Cerebellar nuclear complex (tissue), 1 donor: ENCODE results near the gene USP32.

Experiments used
- DNase-seq, 2 experiments: peaks; one replicate each; lab custom pipeline; 2025; lab: John Stamatoyannopoulos, UW

Gene USP32

GRCh38 chr17:60297760-60298401, 94.1 kb downstream of the USP32 start:
- DNase-seq, result no peak

DNA sequence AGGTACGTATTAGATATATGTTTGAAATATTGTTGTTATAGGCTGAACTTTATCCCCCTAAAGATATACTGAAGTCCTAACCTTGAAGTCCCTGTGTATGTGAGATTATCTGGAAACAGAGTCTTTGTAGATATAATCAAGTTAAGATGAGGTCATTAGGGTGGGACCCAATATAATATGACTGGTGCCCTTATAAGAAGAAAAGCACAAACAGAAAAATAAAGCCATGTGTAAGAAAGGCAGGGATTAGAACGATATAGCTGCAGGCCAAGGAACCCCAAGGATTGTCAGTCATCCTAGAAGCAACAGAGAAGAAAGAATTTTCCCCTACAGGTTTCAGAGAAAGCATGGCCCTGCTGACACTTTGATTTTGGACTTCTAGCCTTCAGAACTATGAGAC, 95.8 kb downstream of the USP32 start:
- no peak for DNase-seq

DNA sequence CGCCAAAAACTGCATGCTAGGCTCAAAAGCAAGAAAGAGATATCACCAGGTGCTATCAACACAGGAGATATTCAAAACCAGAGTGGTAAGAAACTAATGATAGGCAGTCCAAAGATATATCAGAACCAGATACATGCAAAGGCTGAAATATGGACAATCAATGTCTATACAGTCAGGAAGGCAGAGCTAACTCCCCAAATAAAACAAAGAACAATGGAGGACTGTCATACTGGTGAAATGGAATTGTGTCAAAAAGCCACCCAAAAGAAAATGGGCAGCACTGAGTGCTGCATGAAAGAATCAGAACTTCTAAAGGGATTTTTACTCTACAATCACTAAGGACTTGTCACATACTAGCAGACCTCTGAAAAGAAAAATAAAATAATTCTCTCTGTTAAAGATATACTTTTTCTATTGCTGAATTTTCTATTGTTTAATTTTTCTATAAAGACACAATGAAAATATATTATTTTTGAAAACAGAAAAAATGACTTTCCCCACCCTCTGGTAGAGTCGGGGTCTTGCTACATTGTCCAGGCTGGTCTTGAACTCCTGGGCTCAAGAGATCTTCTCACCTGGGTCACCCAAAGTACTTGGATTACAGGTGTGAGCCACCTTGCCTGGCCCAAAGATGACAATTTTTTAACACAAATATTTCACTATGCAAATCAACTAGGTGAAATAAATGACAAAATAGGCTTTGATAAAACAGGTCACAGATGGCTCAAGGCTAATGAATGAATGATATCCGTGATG, 98.2 kb downstream of the USP32 start:
- no peak for DNase-seq

DNA sequence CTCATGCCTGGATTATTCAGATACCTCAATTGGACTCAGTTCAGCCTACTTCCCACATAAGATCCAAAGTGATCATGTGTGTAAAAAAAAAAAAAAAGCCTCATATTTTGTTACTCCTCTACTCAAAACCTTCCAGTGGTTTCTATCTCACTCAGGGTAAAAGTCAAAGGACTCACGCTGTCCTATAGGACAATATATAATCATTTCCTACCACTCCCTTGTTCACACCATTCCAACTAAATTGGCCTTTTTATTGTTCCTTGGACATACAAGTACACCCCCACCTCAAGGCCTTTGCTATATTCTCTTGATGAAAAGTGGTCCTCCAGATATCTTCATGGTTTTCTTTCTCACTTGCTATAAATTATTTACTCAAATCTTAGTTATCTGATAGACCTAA, 99.2 kb downstream of the USP32 start:
- DNase-seq, result no peak

DNA sequence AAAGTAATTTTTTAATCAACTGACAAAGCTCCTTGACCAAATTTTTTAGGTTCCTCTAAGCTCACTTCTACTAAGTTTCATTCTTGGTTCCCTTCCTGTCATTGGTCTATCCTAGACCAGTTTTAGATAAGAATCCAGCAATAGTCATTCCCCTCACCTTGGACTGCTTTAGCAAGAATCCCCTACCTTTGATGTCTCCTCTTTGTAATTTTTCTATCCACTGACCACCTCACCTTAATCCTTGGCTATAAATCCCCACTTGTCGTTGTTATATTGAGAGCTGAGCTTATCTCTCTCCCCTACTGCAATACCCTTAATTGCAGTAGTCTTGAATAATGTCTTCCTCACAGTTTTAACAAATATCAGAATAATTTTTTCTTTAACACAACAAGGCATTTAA, 107.2 kb downstream of the USP32 start:
- DNase-seq, result no peak

DNA sequence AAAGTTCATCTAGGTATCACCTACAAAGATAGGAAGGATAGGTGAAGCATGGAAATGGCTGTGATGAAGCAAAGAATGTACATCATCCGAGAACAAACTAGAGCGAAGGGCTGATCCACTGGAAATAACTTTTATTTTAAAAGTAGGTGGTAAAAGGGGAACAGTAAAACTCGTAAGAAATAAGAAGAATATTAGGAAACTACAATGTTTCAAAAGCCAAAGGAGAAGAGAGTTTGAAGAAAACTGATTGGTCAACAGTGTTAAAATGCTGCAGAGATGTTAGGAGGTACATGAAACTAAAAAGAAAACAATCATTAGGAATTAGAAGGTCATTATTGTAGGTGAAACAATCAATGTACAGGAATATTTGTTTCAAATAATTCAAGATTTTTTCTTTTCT, 108.1 kb downstream of the USP32 start:
- DNase-seq, result no peak

DNA sequence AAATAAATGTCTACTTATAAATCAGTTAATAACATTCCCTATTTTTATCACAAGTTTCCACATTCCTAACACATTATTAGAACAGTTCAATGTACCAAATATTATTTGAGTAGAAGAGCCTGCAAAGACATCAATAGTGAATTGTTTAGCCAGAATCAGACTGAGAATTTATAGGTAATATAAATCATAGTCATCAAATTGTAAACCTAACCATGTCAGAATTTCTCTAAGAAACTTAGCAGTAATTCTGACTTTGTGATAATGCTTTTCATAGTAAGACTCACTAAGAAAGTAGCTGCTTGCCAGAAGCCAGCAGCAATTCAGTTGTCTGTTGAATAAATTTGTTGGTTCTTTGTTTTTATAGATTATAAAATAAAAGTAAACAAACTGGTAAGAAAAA, 111.3 kb downstream of the USP32 start:
- no peak for DNase-seq

- DNase-seq, result no peak
Observed at GRCh38 chr17:60278237-60278636, 113.7 kb downstream of the USP32 start.

DNA sequence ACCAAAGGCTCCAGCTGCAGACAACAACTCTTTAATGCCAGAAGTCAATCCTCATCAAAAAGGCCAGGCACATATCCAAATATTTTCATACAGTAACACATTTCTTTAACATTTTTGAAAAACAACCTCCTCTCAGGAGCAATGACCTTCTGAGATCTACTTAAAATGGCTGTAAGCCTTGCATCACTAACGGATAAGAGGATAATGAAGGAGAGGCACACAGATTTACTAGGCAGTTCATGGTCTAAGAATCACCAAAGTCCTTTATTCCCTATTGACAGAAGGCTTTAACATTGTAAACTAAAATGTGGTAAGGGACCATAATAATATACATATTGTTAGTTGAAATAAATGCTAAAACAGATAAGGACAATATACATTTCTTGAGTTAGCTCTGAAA, 114.7 kb downstream of the USP32 start:
- no peak for DNase-seq

- DNase-seq, result no peak
Observed at GRCh38 chr17:60269417-60269816, 122.5 kb downstream of the USP32 start.

DNA sequence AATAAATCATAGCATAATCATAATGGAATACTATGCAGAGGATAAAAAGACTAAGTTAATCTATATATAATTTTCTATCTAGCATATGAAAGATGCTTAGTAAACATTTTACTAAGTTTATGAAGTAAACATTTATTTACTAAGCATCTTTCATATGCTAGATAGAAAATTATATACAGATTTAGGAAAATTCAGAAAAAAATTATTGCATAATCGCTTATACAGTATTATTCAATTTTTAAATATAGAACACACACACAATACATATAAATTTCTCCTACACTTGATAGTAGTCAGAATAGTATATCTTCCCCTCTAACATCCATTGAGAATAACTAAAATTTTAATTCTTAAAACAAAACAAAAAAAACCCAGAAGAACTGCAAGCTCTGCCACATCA, 131.4 kb downstream of the USP32 start:
- no peak for DNase-seq

DNA sequence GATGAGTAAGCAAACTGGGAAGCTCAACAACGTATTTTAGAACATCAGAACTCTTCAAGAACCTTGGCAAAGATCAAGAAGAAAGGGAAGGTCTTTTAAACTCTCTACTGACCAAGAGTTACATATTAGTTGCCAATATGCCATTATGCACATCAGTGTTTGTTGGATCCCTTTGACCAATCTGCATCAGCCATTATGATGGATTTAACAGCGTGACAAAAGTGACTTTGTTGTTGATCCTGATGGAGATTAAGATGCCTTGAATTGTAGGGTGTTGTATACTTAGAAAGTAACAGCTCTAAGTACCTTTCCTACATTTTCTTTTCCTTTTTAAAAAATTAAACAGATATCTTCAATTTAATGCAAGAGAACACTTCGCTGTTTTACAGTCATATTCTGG, 133.6 kb downstream of the USP32 start:
- no peak for DNase-seq

- no peak for DNase-seq
Observed at GRCh38 chr17:60256174-60256573, 135.8 kb downstream of the USP32 start.

GRCh38 chr17:60253048-60253447, 138.9 kb downstream of the USP32 start:
- DNase-seq, result no peak

- DNase-seq, result no peak
Observed at GRCh38 chr17:60252459-60252858, 139.5 kb downstream of the USP32 start.

DNA sequence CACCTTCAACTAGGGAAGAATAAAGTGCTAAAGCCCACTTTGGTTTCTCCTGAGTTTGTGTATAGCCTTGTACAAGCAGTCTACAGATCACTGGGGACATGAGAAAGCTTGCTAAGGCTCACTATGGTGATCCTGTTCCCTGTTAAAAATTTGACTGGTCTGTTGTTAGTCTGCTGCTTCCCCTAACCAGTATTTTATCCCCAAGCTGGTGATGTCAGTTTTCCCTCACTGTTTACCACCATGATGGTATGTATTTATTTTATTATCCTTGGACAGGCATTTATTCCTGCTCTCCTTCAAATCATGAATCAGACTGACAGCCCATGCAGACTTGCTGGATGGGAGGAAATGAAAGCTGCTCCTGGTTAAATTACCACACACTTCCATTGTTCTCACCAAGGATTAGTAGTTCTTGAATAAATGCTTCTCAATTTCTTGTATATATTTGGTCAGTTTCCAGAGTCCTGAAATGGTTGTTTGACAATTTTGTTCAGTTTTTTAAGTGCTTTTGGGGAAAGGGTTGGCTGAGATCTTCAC, 142.6 kb downstream of the USP32 start:
- no peak for DNase-seq

- DNase-seq, result no peak
Observed at GRCh38 chr17:60248618-60249289, 143.2 kb downstream of the USP32 start.

DNA sequence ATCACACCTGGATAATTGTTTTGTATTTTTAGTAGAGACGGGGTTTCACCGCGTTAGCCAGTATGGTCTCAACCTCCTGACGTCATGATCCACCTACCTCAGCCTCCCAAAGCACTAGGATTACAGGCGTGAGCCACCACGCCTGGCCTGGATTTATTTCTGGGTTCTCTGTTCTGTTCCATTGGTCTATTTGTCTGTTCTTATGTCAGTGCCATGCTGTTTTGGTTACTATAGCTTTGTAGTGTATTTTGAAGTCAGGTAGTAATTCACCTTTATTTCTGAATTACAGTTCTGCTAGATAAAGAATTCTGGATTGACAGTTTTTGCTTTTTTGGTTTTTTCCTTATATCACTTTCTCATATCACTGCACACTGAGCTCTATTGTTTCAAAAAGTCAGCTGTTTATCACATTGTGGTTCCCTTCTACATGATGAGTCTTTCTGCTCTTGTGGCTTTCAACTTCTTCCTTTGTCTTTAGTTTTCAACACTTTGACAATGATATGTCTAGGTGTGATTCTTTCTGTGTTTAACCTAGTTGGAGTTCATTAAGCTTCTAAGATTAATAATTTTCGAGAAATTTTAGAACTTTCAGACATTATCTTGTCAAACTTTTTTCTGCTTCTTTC, 144.0 kb downstream of the USP32 start:
- no peak for DNase-seq

GRCh38 chr17:60244656-60245055, 147.3 kb downstream of the USP32 start:
- DNase-seq, result no peak

DNA sequence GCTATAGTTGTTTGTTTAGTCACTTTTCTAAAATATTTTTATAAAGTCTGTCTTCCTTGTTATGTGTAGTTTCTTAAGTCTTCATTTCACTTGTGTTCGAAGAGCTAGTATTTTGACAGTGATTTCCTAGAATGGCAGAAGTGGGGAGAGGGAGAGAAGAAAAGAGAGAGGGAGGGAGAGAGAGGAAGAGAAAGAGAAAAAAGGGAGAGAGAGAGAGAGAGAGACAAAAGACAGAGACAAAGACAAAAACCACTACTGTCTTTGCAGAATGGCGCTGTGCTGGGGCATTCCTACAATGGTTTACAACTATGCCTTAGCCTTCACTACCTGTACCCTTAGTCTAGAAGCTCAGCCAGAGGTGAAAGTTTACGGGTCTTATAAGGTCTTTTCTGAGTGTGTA, 151.6 kb downstream of the USP32 start:
- no peak for DNase-seq

- DNase-seq, result no peak
Observed at GRCh38 chr17:60231691-60232090, 160.2 kb downstream of the USP32 start.

- DNase-seq, result peak in 1 of 2 experiments; percentile 11
Observed at GRCh38 chr17:60231234-60231633, 160.7 kb downstream of the USP32 start.

DNA sequence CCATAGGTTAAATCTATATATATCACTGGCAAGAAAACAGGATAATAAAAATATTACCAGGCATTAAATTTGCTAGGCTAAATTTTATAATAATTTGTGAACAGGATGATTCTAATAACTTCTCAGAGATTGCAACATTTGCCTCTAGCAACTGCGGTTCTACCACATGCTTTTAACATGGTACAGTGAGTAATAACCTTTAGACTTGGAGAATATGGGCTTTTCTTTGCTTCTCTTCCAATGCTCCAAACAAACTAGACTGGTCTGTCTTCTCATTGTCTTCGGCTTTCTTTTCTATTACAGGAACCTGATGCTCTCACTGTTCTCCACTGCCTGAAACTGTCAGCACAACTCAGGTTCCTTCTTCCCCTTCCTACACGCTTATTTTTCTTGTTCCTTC, 161.6 kb downstream of the USP32 start:
- DNase-seq, result no peak
